Pancreas (tissue), 10 donors: ENCODE data around the gene MC2R. TPM values are rescaled to one million over a fixed set of nuclear protein-coding genes. Genes with fewer than 3 reads are reported as not detected.

Experiments
- ATAC-seq, 4 donors: fragments of 200-7000 bp; cut with Tn5 transposase; one replicate each; pipeline versions ENCODE4 v1.8.0 to v1.9.1; 2020; ENCODE audit warnings: mild to moderate bottlenecking in 4 of 4, moderate library complexity in 4 of 4
- DNase-seq, 6 donors: peaks; one replicate each; pipeline ENCODE4 v3.0.0-alpha.2; 2020
- FAIRE-seq: peaks from 2 replicates; lab custom pipeline; 2012; peaks lifted over from hg19 to GRCh38; lab: Jason Lieb, UNC
- H3K27ac ChIP-seq, 4 donors: fragments of 200-600 bp; sonication (generic); 1 replicate in 3 of 4; 2 replicates in 1 of 4; pipeline versions ENCODE4 v1.5.0 to v1.8.0; 2020
- H3K27me3 ChIP-seq, 4 donors: fragments of 200-600 bp; one replicate each; pipeline ENCODE4 v1.8.0; 2021
- H3K36me3 ChIP-seq, 3 donors: fragments of 200-600 bp; sonication (generic) in 1 of 3; one replicate each; pipeline versions ENCODE4 v1.5.0 to v1.8.0; 2020 to 2021
- H3K4me1 ChIP-seq, 3 donors: fragments of 200-600 bp; one replicate each; pipeline ENCODE4 v1.8.0; 2021
- H3K4me3 ChIP-seq, 4 donors: fragments of 200-600 bp; sonication (generic) in 2 of 4; one replicate each; pipeline versions ENCODE4 v1.5.0 to v1.8.0; 2020 to 2021
- H3K9me3 ChIP-seq, 4 donors: fragments of 200-600 bp; one replicate each; pipeline ENCODE4 v1.8.0; 2021
- CTCF ChIP-seq, 4 donors: fragments of 200-600 bp; sonication (generic) in 3 of 4; IDR thresholded peaks; one replicate each; pipeline versions ENCODE4 v1.5.0 to v1.8.0; 2021; ENCODE audit warnings: antibody characterized with exemption in 4 of 4
- WGBS, 2 donors: extraction: QIAGEN DNeasy Blood & Tissue Kit; methylation state at CpG; one replicate each; pipeline ENCODE4 v1.1.7; 2013; 5-methylcytosine and 5-hydroxymethylcytosine counted together
- intact Hi-C, 3 donors: fragments of 100-400 bp; cut with DNase I; formaldehyde crosslinking; loops; one replicate each; pipeline versions ENCODE4 v1.11.1 to v1.14.2; 2022
- polyA plus RNA-seq, 2 donors: library from polyadenylated mRNA; stranded (reverse); fragments of 200-250 nt; gene quantifications; one replicate each; pipeline ENCODE4 v1.2.3, GENCODE V29; 2013
- total RNA-seq, 6 donors: library from RNA; stranded (reverse); fragmentation: NEBNext Ultra II Directional in 4 of 6; extraction: Animal tissue kit (Norgen Biotek cat#: 25700) in 4 of 6; gene quantifications; one replicate each; pipeline versions ENCODE4 v1.2.1 to v1.2.4, GENCODE V29; 2021 to 2023
- donor health status: healthy with polysubstance abuse.
- donor health status: DM: no; HTN: no; CAD: no; lungs with moderate emphysema.
- donor health status: DM: no; HTN: no; CAD: no.
- donor health status: control.
- donor health status: control.
- donor health status: Bipolar disorder and iron deficiency.
- donor health status: DM: yes; HTN: yes; CAD: no.
- donor health status: DM: no; HTN: no; CAD: no.
- donor health status: DM: no; HTN: no; CAD: no.
- donor health status: DM: yes; HTN: yes; CAD: no.

MC2R gene
- total and polyA plus RNA-seq, 8 donors: not detected

- ATAC-seq (peak in 1 of 4 donors; percentile 21), DNase-seq (no peak), FAIRE-seq (no peak)
- Histone ChIP-seq H3K4me1 (no peaks in the 10 kb centered on the region), H3K4me3 (no peak overlapping the region), H3K27me3 (peaks cover 0 to 8% (median 0%) of the 10 kb centered on the region in 4 donors), H3K27ac (no peak overlapping the region), H3K36me3 (no peaks in the 10 kb centered on the region), H3K9me3 (no peaks in the 10 kb centered on the region)
- intact Hi-C loops: no loop called here
- WGBS, 2 donors: 87 to 92% methylated on average over 22 of the region's 22 CpGs
- no peak for TF ChIP-seq CTCF (IDR thresholded peaks at IDR 0.05)
These were observed 78.8 kb downstream of the MC2R start for GRCh38 chr18:13836559-13836958.

GRCh38 chr18:13835202-13835601, 80.1 kb downstream of the MC2R start:
- FAIRE-seq (no peak), ATAC-seq (no peak), DNase-seq (no peak)
- Histone ChIP-seq H3K36me3 (no peaks in the 10 kb centered on the region), H3K27me3 (peaks cover 0 to 8% (median 0%) of the 10 kb centered on the region in 4 donors), H3K4me1 (no peaks in the 10 kb centered on the region), H3K4me3 (no peak overlapping the region), H3K27ac (no peak overlapping the region), H3K9me3 (no peaks in the 10 kb centered on the region)
- TF ChIP-seq CTCF (IDR thresholded peaks at IDR 0.05): no peak
- intact Hi-C loops: no loop called here
- 52 to 59% methylated on average over 6 of the region's 6 CpGs for WGBS, 2 donors

GRCh38 chr18:13834496-13835015, 80.8 kb downstream of the MC2R start:
- peaks cover 0 to 8% (median 0%) of the 10 kb centered on the region in 4 donors for H3K27me3 ChIP-seq
- H3K4me3 ChIP-seq: no peak overlapping the region
- no peak for DNase-seq
- H3K9me3 ChIP-seq: no peaks in the 10 kb centered on the region
- no peak for ATAC-seq
- 23 to 30% methylated on average over 8 of the region's 8 CpGs for WGBS, 2 donors
- H3K27ac ChIP-seq: no peak overlapping the region
- intact Hi-C loops: no loop called here
- H3K4me1 ChIP-seq: no peaks in the 10 kb centered on the region
- no peak for FAIRE-seq
- no peak for TF ChIP-seq CTCF (IDR thresholded peaks at IDR 0.05)
- H3K36me3 ChIP-seq: no peaks in the 10 kb centered on the region

Other genes with a start within 250 kb of the MC2R start
- 1 to 10 TPM; 2.5 to 7.2 (median 3.6) TPM for gene FAM210A, start 189.0 kb downstream of the MC2R start, total RNA-seq
- 1 to 10 TPM; 1.5 to 2.4 TPM for gene FAM210A, start 189.0 kb downstream of the MC2R start, polyA plus RNA-seq
- 10 to 100 TPM in 5 of 6 donors, 1 to 10 TPM in 1; 8.6 to 16.0 (median 14.5) TPM for gene RNMT, start 188.9 kb downstream of the MC2R start, total RNA-seq
- 10 to 100 TPM in 1 of 2 donors, 1 to 10 TPM in 1; 5.3 to 12.7 TPM for gene RNMT, start 188.9 kb downstream of the MC2R start, polyA plus RNA-seq
- not detected for gene MC5R, start 91.4 kb downstream of the MC2R start, total RNA-seq
- not detected for gene MC5R, start 91.4 kb downstream of the MC2R start, polyA plus RNA-seq
- 1 to 10 TPM in 5 of 6 donors, under 1 TPM in 1; 0.88 to 2.9 (median 1.8) TPM for gene ZNF519, start 216.9 kb upstream of the MC2R start, total RNA-seq
- 1 to 10 TPM; 1.1 to 1.2 TPM for gene ZNF519, start 216.9 kb upstream of the MC2R start, polyA plus RNA-seq